Loucy (cell line): ENCODE results near the gene DHRSX.

Experiments used
- CTCF ChIP-seq: fragments of 200-600 bp; sonication (generic); conservative IDR thresholded peaks from 2 replicates; pipeline ENCODE4 v1.5.1; 2014; ENCODE audit warnings: mild to moderate bottlenecking, antibody characterized with exemption, low read length
- EZH2phosphoT487 ChIP-seq: fragments of 200-600 bp; IDR thresholded peaks from 2 replicates; pipeline ENCODE4 v1.6.1; 2018; ENCODE audit warnings: antibody characterized with exemption, mild to moderate bottlenecking, moderate library complexity, borderline replicate concordance

GRCh38 chrX:2501559-2502102 is 855 bp upstream of the DHRSX start:
- TF ChIP-seq CTCF (no peak), EZH2phosphoT487 (no peak)
